Hepatocyte (in vitro differentiated cells): ENCODE data around the gene PTGDS. TPM values are rescaled to one million over a fixed set of nuclear protein-coding genes. Genes with fewer than 3 reads are reported as not detected.

ENCODE experiments used
- DNase-seq: peaks from one replicate; pipeline ENCODE4 v3.0.0-alpha.2; 2016; ENCODE audit warnings: low spot score
- H2AFZ ChIP-seq: fragments of 200-600 bp; sonication (generic); 2 replicates; pipeline ENCODE4 v1.6.0; 2016; ENCODE audit warnings: antibody characterized with exemption, mild to moderate bottlenecking
- H3K27ac ChIP-seq: fragments of 200-600 bp; sonication (generic); 2 replicates; pipeline ENCODE4 v1.5.1; 2016; ENCODE audit warnings: mild to moderate bottlenecking
- H3K27me3 ChIP-seq: fragments of 200-600 bp; sonication (generic); 2 replicates; pipeline ENCODE4 v1.6.1; 2016
- H3K36me3 ChIP-seq: fragments of 200-600 bp; sonication (generic); replicated peaks from 2 replicates; pipeline ENCODE4 v1.5.1; 2016; ENCODE audit warnings: low read depth; ENCODE audit not compliant: insufficient read depth
- H3K4me1 ChIP-seq: fragments of 200-600 bp; sonication (generic); 2 replicates; pipeline ENCODE4 v1.5.1; 2016; ENCODE audit warnings: mild to moderate bottlenecking, moderate library complexity; ENCODE audit not compliant: insufficient read depth
- H3K4me2 ChIP-seq: fragments of 200-600 bp; sonication (generic); 2 replicates; pipeline ENCODE4 v1.6.0; 2016
- H3K4me3 ChIP-seq: fragments of 200-600 bp; sonication (generic); 2 replicates; pipeline ENCODE4 v1.5.1; 2016; ENCODE audit warnings: mild to moderate bottlenecking
- H3K79me2 ChIP-seq: fragments of 200-600 bp; sonication (generic); 2 replicates; pipeline ENCODE4 v1.6.0; 2017; ENCODE audit warnings: mild to moderate bottlenecking
- H3K9me2 ChIP-seq: fragments of 200-600 bp; sonication (generic); replicated peaks from 2 replicates; pipeline ENCODE4 v1.6.0; 2017; ENCODE audit warnings: mild to moderate bottlenecking; ENCODE audit not compliant: insufficient read depth
- H3K9me3 ChIP-seq: fragments of 200-600 bp; sonication (generic); 2 replicates; pipeline ENCODE4 v1.5.1; 2016; ENCODE audit warnings: low read depth, mild to moderate bottlenecking
- H4K20me1 ChIP-seq: fragments of 200-600 bp; sonication (generic); 2 replicates; pipeline ENCODE4 v1.6.0; 2016; ENCODE audit warnings: mild to moderate bottlenecking; ENCODE audit not compliant: insufficient read depth, poor library complexity, severe bottlenecking
- EZH2 ChIP-seq: fragments of 200-600 bp; sonication (generic); IDR thresholded peaks from 2 replicates; pipeline ENCODE4 v1.6.1; 2016; ENCODE audit warnings: antibody characterized with exemption, mild to moderate bottlenecking, borderline replicate concordance
- EZH2phosphoT487 ChIP-seq: fragments of 200-600 bp; sonication (generic); IDR thresholded peaks from one replicate; pipeline ENCODE4 v1.6.1; 2018; ENCODE audit warnings: antibody characterized with exemption, mild to moderate bottlenecking, low read depth, moderate library complexity; ENCODE audit not compliant: unreplicated experiment, severe bottlenecking
- WGBS: methylation state at CpG from one replicate; pipeline ENCODE4 v1.1.6; 2016; ENCODE audit warnings: low lambda C conversion rate; ENCODE audit errors: missing lambda C conversion rate; 5-methylcytosine and 5-hydroxymethylcytosine counted together
- polyA plus RNA-seq: library from polyadenylated mRNA; unstranded; fragments of >200 nt; fragmentation: Nextera tagmentation; extraction: Ambion mirVana; gene quantifications from 2 replicates; pipeline ENCODE4 v1.2.1, GENCODE V29; 2016
- total RNA-seq: library from RNA; depleted of rRNA; stranded (reverse); fragments of >200 nt; gene quantifications from 2 replicates; pipeline ENCODE4 v1.2.3, GENCODE V29; 2014
- TF ChIP-seq, protein P1 (sequence below): fragments of 200-600 bp; sonication (generic); IDR thresholded peaks from 2 replicates; pipeline ENCODE4 v1.5.1; 2016; ENCODE audit warnings: antibody characterized with exemption, mild to moderate bottlenecking; ENCODE audit not compliant: poor library complexity

PTGDS gene
- total and polyA plus RNA-seq, 2 experiments from 2014 or later: 56.0 to 290 TPM

DNA sequence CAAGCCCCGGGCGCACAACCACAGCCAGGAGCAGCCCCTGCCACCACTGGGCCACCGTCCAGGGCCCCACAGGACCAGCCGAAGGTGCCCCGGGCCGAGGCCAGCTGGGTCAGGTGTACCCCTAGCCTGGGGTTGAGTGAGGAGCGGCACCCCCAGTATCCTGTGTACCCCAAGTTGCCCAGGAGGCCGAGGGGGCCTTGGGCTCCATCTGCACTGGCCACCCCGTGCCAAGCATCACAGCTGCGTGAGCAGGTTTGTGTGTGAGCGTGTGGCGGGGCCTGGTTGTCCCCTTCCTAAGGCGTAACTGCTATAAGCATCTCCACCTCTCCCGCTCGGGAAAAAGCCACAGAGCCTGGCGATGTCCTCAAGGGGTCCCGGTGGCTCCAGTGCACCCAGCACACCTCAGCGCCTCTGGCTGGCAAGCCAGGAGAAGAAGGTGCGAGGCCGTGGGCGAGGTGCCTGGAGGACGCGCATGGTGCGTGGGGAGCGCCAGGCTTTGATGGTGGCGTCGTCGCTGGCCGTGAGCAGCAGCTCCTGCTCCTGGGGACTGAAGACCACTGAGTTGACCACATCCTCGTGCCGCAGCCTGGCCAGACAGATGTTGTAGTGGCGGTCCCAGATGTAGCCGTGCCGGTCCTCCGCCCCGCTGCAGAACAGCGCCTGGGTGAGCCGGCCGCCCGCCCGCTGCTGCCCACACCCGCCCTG lies 36.6 kb upstream of the PTGDS start:
- no peak overlapping the region for H3K4me3 ChIP-seq
- H3K9me2 ChIP-seq: no peaks in the 10 kb centered on the region
- H3K27ac ChIP-seq: no peak overlapping the region
- WGBS: 95% methylated on average over 31 of the region's 42 CpGs
- no peaks in the 10 kb centered on the region for H3K27me3 ChIP-seq
- H3K36me3 ChIP-seq: no peaks in the 10 kb centered on the region
- TF ChIP-seq EZH2: no peak
- TF ChIP-seq, protein P1, sequence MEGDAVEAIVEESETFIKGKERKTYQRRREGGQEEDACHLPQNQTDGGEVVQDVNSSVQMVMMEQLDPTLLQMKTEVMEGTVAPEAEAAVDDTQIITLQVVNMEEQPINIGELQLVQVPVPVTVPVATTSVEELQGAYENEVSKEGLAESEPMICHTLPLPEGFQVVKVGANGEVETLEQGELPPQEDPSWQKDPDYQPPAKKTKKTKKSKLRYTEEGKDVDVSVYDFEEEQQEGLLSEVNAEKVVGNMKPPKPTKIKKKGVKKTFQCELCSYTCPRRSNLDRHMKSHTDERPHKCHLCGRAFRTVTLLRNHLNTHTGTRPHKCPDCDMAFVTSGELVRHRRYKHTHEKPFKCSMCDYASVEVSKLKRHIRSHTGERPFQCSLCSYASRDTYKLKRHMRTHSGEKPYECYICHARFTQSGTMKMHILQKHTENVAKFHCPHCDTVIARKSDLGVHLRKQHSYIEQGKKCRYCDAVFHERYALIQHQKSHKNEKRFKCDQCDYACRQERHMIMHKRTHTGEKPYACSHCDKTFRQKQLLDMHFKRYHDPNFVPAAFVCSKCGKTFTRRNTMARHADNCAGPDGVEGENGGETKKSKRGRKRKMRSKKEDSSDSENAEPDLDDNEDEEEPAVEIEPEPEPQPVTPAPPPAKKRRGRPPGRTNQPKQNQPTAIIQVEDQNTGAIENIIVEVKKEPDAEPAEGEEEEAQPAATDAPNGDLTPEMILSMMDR: no peak
- no peak overlapping the region for H2AFZ ChIP-seq
- peaks cover 24% of the 10 kb centered on the region for H3K79me2 ChIP-seq
- no peak overlapping the region for H3K4me2 ChIP-seq
- peaks cover 4% of the 10 kb centered on the region for H4K20me1 ChIP-seq
- no peak for DNase-seq
- peaks cover 12% of the 10 kb centered on the region for H3K4me1 ChIP-seq
- H3K9me3 ChIP-seq: no peaks in the 10 kb centered on the region

DNA sequence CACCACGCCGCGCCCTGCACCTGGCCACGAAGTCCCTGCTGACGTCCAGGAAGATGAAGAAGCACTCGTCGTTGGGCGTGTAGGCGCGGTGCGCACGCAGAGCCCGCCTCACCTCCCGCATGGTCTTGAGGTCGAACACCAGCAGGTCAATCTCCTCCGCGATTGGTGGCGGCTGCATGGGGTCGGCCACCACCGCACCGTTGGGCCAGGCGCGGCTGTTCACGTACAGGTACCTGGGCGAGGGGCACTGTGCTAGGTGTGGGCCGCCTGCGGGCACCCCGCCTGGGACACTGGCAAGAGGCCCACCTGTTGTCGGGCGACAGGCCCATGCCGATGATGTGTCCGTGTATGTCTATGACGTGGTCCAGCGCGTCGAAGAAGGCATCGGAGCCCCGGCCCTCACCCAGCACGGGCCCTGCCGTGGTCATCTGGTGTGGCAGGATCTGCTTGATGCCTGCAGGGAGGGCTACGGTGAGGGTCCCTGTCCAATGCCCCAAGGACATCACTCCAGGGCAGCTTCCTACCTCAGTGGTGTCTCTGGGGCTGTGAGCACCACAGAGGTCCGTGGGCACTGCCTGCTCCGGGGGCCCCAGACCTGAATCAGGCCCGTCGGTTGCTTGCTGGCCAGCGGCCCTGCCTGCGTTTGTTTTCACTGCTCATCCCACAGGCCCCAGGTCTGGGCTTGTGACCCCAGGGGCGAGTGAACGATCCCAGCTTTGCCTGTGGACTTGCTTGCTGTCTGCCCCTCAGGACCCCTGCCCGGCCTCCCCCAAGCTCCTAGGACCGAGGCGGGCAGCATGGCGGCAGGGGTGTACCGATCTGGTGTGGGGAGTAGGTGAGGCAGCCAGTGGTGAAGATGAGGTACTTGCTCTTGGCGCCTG lies 35.8 kb upstream of the PTGDS start:
- Histone ChIP-seq H3K9me3 (no peaks in the 10 kb centered on the region), H4K20me1 (peaks cover 4% of the 10 kb centered on the region), H3K4me1 (peaks cover 12% of the 10 kb centered on the region), H3K36me3 (no peaks in the 10 kb centered on the region), H3K79me2 (peaks cover 24% of the 10 kb centered on the region), H3K27me3 (no peaks in the 10 kb centered on the region), H3K4me2 (no peak overlapping the region), H3K27ac (no peak overlapping the region), H3K4me3 (no peak overlapping the region), H3K9me2 (no peaks in the 10 kb centered on the region), H2AFZ (no peak overlapping the region)
- 98% methylated on average over 52 of the region's 55 CpGs for WGBS
- TF ChIP-seq EZH2 (no peak), EZH2phosphoT487 (no peak)
- TF ChIP-seq, protein P1: no peak
- DNase-seq: no peak

DNA sequence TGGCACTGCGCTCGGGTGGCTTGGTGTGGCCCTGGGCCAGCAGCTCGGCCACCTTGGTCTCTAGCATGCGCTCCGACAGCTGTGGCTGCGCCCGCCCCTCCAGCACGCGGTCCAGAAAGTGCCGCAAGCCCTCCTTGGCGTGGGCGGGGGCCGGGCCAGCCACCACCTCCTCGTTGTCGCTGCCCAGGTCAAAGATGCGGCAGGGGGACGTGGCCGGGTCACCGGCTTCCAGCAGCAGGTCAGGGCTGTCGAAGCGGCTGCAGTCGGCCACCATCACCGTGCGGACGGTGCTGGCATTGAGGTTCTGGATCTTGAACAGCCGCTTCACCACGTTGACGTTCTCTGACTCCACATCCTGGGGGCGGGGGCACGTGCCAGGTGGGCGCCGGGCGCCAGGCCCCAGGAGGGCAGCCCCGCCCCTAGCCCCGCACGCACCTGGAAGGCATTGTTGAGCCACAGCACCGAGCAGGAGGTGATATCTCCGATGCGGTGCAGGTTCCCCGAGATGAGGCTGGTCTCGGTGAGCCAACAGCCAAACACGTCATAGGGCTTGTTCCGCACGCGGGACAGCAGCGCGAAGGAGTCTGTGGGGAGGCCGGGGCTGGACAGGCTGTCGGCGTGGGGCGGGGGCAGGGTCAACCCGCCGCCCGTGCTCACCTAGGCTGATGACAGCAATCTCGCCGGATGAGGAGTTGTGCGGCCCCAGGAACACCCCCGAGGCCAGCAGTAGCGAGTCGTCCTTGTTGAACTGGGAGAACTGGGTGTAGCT lies 35.0 kb upstream of the PTGDS start:
- TF ChIP-seq, protein P1: no peak
- no peak for TF ChIP-seq EZH2phosphoT487
- no peak for TF ChIP-seq EZH2
- H3K36me3 ChIP-seq: no peaks in the 10 kb centered on the region
- H4K20me1 ChIP-seq: peaks cover 4% of the 10 kb centered on the region
- no peak overlapping the region for H3K27ac ChIP-seq
- DNase-seq: no peak
- H3K9me2 ChIP-seq: no peaks in the 10 kb centered on the region
- no peaks in the 10 kb centered on the region for H3K9me3 ChIP-seq
- no peak overlapping the region for H2AFZ ChIP-seq
- WGBS: 98% methylated on average over 54 of the region's 60 CpGs
- H3K4me2 ChIP-seq: peak overlapping the region; percentile 98
- peaks cover 12% of the 10 kb centered on the region for H3K4me1 ChIP-seq
- H3K79me2 ChIP-seq: peaks cover 24% of the 10 kb centered on the region
- no peak overlapping the region for H3K4me3 ChIP-seq
- no peaks in the 10 kb centered on the region for H3K27me3 ChIP-seq
